ENCODE data around the gene RAB7A. TPM values are rescaled to one million over a fixed set of nuclear protein-coding genes. Genes with fewer than 3 reads are reported as not detected.
"Not testable (repeated sequence)": the region's sequence is repeated elsewhere in the genome, so short reads cannot be mapped to it uniquely, and the experiment has no call there.

Gene RAB7A
- total RNA-seq, 1 donor, result 166 TPM

DNA sequence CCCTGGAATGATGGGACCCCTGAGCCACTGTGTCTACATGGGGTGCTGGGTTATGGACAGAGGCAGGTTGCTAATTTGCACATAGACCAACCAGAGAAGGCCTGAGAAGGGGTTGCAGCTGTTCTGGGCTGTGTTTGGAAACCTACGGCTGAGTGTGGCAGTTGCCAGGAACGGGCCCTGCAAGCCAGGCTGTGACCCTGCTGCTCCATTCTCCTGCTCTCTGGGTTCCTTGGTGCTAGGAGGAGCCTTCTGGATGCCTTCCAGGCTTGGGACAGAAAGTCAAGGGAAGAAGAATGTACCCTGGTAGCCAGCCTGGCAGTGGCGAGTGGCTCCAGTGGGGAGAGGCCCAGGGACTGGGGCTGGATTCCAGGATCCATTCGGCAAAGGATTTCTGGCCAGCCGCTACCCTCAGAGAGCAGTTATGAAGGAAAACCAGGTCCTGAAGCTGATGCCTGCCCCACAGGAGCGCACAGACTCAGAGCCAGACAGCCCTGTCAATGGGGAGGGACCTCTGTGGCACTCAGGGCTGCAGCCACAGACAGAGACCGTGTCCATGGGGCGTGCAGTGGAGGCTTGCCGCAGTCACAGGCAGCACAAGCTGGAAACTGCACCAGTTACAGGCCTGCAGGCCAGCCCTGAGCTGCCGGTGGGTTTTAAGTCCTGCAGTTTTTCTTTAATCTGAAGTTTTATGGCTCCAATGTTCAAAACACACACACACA lies 98.3 kb downstream of the RAB7A start:
- no peak for TF ChIP-seq CTCF (IDR thresholded peaks at IDR 0.05; ENCODE audit: insufficient read depth, low read length)
- H3K4me3 ChIP-seq (ENCODE audit: low read depth, low read length), result no peak overlapping the region
- DNase-seq (ENCODE audit: low read depth), result no peak

- no peak overlapping the region for H3K4me3 ChIP-seq (ENCODE audit: low read depth, low read length)
- DNase-seq (ENCODE audit: low read depth), result no peak
- no peak for TF ChIP-seq CTCF (IDR thresholded peaks at IDR 0.05; ENCODE audit: insufficient read depth, low read length)
These were observed 99.2 kb downstream of the RAB7A start for GRCh38 chr3:128825117-128825725.

GRCh38 chr3:128829087-128829486 lies 103.1 kb downstream of the RAB7A start:
- H3K4me3 ChIP-seq (ENCODE audit: low read depth, low read length), result not testable (repeated sequence)

DNA sequence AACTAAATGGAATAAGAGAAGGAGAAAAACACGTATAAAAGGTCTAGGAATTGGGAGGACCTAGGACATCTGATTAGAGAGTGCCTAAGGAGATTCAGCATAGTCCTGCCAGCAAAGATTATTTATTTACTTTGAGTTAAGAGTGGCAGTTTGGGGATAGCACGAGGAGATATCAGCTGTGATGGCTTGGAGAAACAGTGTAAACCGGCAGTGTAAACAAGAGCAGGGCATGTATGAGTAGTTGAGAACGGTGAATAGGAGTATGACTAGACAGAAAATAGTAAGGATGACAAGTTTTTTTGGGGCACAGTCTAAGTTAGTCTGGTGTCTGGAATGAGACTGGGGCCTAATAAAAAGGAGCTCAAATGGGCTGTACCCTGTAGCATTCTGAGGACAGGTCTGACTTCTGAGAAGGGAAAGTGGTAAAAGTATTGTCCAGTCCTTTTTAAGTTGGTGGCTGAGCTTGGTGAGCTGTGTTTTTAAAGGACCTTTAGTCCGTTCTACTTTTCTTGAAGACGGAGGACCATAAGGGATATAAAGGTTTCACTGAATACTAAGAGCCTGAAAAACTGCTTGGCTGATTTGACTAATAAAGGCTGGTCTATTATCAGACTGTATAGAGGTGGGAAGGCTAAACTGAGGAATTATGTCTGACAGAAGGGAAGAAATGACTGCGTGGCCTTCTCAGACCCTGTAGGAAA lies 104.1 kb downstream of the RAB7A start:
- DNase-seq (ENCODE audit: low read depth); H3K4me3 ChIP-seq (ENCODE audit: low read depth, low read length): not testable (repeated sequence)

More at GRCh38 chr3:128829087-128829486, 103.1 kb downstream of the RAB7A start:
- DNase-seq (ENCODE audit: low read depth), result not testable (repeated sequence)

DNA sequence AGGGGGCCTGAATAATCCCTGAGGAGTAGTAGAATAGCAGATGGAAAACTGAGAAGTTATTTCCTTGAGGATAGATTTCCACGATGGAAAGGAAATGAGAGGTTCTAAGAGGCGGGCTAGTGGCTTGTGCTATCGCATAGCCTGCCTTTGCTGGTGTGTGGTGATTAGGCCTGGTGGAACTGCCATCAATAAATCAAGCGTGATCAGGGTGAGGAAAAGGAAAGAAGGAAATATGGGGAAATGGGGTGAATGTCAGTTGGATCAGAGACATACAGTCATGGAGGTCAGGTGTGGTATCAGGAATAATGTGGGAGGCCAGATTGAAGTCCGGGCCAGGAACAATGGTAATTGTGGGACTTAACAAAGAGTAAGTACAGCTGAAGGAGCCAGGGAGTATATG lies 104.8 kb downstream of the RAB7A start:
- DNase-seq (ENCODE audit: low read depth); H3K4me3 ChIP-seq (ENCODE audit: low read depth, low read length): not testable (repeated sequence)

DNA sequence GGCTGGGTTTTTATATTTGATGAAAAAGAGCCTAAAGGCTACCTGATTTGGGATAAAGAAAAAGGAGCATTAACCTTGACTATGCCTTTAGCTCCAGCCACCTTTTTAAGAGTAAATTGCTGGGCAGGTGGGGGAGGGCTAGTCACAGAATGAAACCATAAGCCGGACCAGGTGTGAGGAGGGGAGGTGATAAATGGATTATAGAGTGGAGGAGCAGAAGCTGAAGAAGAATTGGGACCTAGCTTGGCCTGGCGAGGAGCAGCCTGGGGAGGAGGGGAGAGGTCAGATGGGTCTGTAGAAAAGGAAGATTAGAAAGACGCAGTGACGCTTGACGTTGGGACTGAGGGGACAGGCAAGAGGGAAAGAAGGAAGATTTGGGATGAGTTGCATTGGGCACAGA lies 107.0 kb downstream of the RAB7A start:
- H3K4me3 ChIP-seq (ENCODE audit: low read depth, low read length); DNase-seq (ENCODE audit: low read depth): not testable (repeated sequence)

GRCh38 chr3:128835096-128835495 lies 109.1 kb downstream of the RAB7A start:
- TF ChIP-seq CTCF (IDR thresholded peaks at IDR 0.05; ENCODE audit: insufficient read depth, low read length), result no peak
- no peak overlapping the region for H3K4me3 ChIP-seq (ENCODE audit: low read depth, low read length)
- no peak for DNase-seq (ENCODE audit: low read depth)

- no peak for DNase-seq (ENCODE audit: low read depth)
- TF ChIP-seq CTCF (IDR thresholded peaks at IDR 0.05; ENCODE audit: insufficient read depth, low read length), result no peak
These were observed 116.2 kb downstream of the RAB7A start for GRCh38 chr3:128841926-128842920.

More at GRCh38 chr3:128841926-128842920, 116.2 kb downstream of the RAB7A start:
- H3K4me3 ChIP-seq (ENCODE audit: low read depth, low read length), result no peak overlapping the region

All from fibroblast of the aortic adventitia (primary cell).